ENCODE measurements around the gene STK39.

DNA sequence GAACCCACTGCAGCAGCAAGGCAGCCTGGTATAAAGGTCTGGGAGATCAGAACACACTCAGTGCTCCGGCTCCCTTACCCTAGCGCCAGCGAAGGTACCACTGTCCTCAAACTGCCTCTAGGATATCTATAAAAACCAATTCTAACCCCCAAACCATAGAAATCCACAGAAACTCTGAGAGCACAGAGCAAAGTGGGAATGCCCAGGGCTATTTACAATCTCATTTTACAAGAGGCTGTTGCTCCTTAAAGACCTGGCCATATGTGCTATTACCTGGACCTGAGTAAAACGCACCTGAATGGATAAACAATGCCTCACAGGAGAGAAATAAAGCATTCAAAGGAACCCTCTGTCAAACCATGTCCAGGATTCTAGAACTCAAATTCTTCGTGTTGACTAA lies 4.3 kb downstream of the STK39 start:
- TF ChIP-seq, protein P1, sequence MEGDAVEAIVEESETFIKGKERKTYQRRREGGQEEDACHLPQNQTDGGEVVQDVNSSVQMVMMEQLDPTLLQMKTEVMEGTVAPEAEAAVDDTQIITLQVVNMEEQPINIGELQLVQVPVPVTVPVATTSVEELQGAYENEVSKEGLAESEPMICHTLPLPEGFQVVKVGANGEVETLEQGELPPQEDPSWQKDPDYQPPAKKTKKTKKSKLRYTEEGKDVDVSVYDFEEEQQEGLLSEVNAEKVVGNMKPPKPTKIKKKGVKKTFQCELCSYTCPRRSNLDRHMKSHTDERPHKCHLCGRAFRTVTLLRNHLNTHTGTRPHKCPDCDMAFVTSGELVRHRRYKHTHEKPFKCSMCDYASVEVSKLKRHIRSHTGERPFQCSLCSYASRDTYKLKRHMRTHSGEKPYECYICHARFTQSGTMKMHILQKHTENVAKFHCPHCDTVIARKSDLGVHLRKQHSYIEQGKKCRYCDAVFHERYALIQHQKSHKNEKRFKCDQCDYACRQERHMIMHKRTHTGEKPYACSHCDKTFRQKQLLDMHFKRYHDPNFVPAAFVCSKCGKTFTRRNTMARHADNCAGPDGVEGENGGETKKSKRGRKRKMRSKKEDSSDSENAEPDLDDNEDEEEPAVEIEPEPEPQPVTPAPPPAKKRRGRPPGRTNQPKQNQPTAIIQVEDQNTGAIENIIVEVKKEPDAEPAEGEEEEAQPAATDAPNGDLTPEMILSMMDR (IDR thresholded peaks at IDR 0.05), result no peak
- no peak for TF ChIP-seq EZH2 (IDR thresholded peaks at IDR 0.05; ENCODE audit: borderline replicate concordance, insufficient read depth, low read depth, low read length, poor library complexity, severe bottlenecking)

Measured in B cell (primary cell).